Amniotic epithelial cell (primary cell): Measurements from ENCODE around the gene CHCHD10.

Experiments
- DNase-seq: peaks from one replicate; pipeline ENCODE4 v3.0.0-alpha.2; 2010; ENCODE audit warnings: low read depth

The CHCHD10 gene

DNA sequence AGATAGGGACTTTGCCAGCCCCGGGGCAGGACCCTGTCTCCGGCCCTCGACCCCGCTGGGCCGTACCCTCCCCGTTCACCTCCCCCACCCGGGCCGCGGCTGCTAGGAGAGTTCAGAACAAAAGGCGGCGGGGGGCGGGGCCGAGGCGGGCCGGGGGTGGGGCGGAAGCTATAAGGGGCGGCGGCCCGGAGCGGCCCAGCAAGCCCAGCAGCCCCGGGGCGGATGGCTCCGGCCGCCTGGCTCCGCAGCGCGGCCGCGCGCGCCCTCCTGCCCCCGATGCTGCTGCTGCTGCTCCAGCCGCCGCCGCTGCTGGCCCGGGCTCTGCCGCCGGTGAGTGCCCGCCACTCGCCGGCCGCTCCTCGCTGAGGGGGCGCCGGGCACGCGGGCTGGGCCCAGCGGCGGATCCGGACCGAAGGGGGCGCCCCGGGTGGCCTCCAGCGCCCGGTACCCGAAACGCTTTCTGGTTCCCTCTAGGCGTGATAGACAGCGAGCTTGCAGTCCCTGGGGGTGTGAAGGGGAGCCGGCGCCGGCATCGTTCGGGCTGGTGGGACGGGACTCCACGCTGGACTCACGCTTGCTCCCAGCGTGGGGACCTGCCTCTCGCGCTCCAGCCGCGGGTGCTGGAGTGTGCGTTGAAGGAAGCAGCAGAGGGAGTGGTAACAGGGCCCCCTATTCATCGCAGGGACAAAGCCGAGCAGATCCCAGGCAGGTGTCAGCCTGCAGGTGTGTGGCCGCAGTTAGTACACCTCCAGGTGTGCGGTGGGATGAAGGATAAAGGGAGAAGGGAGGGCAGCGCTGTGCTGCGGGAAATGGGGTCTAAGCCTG lies 5.1 kb upstream of the CHCHD10 start, which contains the start of gene MMP11:
TSS of gene MMP11 (plus strand) at position 201 of the 825 bp plus-strand sequence. CDS start at position 223, 22 bp downstream.
- no peak for DNase-seq

DNA sequence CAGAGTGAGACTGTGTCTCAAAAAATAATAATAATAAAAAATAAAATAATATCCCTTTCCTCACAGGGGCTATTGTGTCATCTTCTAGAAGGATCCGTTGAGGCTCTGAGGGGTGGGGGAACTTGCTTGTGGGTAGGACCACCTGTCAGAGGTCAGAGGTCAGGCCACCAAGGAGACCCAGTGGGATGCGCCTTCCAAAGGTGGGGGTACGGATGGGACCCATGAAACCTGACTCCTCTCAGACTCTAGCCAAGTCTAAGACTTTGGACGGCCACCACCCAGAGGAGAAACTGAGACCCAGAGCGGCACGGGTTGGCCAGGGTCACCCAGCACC lies 4.5 kb upstream of the CHCHD10 start:
- DNase-seq: no peak

DNA sequence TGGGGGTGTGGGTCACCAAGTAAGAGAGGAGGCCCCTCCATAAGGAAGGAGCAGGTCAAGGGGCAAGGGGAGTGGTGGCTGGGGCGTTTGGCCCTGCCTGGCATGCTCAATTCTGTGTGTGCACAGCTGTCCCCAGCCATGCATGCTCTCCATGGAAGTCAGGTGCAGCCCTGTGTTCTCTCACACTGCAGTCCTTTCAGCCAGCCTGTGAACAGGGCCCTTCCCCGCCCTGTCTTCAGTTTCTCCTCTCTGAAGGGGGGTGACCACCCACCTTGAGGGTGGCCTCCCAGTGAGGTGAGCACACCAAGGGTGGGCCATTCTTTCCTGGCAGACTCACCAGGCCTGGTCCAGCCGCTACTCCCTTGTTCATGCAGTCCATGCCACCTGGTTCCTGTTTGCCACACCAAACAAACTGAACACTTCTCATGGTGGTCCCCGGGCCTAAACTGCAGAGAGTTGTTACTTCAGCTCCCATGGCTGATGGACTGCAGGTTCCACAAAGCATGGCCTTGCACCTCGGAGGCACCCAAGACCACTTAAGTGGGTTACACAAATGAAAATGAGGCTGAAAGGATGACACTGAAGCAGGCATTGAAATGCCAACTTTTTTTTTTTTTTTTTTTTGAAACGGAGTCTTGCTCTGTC lies 1.7 kb upstream of the CHCHD10 start:
- DNase-seq: no peak

DNA sequence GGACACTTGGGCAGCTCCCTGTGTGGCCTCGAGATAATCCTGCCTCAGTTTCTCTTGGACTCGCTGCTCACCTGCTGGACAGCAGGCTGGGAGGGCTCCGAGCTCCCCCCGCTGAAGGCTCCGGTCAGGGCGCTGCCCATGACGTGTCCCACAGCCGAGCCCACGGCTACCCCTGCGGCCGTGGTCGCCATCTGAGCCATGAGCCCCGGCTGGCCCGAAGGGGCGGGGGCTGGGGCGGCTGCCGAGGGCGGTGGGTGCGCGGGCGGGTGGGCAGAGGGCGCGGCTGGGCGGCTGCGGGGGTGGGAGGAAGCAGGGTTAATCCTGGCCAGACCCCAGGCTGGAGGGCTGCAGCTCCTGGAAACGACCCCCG lies 484 bp downstream of the CHCHD10 start:
- DNase-seq: no peak

DNA sequence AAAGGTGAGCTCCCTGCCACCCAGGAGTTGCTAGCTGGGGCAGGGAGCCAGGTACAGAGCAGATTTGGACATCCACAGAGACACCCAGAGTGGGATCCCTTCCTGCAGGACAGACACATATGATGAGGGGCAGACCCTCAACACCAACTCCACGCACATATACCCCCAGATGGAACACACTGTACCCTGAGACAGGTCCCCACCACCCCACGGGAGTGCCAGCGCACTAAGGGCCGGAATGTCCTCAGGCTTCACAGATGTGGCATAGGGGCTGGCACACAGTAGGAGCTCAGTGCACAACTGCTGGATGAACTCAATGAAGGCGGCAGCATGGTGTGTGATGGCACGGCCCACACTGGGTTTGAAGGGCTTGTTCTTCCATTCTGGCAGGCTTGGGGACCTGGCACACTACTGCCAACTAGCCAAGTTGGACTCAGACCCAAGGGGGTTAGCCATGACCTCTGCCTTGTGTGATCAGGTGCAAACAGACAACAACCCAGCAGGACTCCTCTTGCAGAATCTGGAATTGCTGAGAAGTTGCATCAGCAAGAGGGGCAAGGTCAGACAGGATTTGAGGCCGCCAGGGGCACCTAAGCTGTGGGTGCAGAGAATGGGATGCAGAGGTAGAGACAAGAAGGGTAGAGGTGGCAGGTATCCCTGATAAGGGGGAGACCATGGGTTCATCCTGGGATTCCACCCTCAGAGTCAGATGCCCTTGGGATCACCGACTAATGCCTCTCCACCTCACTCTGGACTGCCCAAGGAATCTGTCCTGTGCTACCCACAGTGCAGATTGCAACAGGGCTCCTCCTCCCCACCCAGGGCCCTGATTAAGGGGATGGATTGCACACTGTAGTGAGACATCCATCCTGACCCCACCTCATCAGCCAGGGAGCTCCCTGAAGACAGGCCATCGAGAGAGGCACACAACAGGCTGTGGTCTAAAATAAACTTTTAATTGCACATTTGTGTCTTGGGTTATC lies 2.6 kb downstream of the CHCHD10 start:
- DNase-seq: peak; percentile 46

DNA sequence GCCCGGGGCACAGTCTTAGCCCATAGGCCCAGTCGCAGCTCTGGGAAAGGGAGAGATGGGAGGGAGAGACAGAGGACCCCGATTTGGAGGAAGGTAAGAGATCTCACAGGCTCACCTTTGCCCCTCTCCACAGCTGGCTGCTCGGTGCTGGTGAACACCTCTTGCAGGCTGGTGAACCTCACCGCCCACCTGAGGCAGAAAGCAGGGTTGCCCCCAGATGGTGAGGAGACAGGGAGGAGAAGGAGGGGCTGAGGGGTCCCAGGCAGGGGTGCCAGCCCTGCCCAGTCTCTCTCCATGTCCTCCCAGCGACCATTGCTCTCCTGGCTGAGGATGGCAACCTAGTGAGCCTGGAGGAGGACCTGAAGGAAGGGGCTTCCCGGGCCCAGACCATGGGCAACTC lies 3.8 kb downstream of the CHCHD10 start:
- no peak for DNase-seq

DNA sequence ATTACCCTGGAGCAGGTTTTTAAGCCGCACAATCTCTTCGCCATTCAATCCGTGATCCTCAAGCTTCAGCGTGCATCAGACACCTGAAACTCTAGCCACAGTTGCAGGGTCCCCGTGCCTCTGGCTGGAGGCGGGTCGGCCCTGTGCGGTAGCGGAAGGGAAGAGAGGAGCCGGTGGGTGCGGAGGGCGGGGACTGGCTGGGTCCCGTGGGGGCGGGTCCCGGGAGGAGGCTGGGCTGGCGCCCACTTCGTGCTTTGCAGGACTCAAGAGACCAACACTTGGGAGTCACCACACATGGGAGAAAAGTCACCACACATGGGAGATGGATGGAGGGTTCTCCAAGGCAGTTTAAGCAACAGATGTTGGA lies 4.2 kb downstream of the CHCHD10 start:
- no peak for DNase-seq

DNA sequence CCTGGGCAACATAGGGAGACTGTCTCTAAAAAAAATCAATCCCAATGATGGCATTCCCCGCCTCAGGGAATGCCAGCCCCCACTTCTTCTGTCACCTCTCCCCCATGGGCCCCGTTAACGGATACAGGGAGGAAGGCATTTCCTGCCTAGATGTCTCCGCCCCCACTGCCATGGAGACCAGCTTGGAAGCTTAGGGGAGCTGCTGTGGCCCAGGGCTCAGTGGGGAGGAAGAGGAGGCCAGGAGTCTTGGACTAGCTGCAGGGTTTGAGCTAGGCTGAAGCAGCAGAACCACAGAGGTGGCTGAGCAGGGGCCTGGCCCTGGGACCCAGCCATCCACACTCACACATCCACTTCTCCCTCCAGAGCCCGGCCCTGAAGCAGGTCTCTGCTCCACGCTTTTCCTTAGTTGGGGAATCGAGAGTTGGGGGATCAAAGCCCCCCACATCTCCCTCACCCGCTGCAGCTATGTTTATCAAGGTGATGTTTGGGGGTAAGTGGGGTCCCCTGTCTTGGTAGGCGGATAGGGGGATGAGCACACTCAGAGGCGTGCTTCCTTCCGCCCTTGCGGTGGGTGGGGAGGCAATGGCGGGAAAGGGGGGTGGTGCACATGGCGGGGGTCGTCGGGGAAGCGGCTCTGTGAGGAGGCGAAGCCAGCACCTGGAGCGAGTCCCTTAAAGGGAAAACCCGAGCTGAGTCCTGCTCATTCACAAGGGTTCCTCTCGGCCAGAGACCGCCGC lies 4.8 kb downstream of the CHCHD10 start, which contains the start of gene C22orf15:
TSS of gene C22orf15 (plus strand) at position 149 of the 737 bp plus-strand sequence. CDS start at position 466, 317 bp downstream.
- no peak for DNase-seq

DNA sequence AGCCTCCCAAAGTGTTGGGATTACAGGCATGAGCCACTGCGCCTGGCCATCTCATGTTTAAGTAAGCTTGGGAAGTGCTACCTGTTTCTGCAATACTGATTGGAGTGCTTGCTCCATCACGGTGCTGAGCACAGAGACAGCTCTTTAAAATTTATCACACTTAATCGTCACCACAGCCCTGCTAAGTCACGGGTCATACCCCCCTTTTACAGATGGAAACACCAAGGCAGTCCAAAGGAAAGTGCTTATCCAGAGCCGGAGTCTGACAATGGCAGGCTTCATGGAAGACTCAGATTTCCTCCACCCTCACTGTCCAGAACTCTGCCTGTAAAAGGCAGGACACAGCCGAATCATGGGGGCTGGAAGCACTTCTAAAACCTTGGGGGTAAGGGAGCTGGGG lies 7.7 kb downstream of the CHCHD10 start:
- no peak for DNase-seq

DNA sequence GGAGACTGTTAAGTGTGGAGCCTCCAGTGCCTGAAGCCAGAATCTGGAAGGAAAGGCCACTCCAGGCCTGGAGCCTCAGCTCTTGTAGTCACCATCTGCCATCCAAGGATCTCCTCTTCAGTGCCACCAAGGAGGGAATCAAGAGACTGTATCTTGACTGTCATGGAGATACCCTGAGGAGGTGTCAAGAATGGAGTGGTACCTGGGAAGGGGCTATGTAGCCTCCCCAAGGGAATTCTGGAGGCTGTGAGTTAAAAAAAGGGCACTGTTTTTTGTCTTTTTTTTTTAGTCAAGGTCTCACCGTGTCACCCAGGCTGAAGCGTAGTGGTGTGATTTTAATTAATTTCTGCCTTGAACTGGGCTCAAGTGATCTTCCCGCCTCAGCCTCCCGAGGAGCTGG lies 8.2 kb downstream of the CHCHD10 start:
- DNase-seq: no peak

DNA sequence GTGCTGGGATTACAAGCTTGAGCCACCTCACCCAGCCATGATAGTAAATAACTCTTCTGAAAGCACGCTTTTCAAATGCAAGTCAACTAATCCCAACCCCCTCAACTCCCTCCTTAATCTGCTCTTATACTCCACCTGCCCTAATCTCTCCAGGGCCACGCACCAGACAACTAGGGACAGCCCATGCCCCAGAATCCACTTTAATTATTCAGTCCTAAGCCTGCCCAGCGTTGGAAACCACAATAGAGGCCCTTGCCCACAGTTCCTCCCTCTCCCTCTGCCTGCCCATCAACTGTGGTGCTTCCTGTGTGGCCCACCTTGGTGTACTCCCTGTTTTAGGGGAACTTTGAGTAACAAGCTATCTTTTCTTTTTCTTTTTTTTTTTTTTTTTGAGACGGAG lies 10.9 kb downstream of the CHCHD10 start:
- DNase-seq: no peak

DNA sequence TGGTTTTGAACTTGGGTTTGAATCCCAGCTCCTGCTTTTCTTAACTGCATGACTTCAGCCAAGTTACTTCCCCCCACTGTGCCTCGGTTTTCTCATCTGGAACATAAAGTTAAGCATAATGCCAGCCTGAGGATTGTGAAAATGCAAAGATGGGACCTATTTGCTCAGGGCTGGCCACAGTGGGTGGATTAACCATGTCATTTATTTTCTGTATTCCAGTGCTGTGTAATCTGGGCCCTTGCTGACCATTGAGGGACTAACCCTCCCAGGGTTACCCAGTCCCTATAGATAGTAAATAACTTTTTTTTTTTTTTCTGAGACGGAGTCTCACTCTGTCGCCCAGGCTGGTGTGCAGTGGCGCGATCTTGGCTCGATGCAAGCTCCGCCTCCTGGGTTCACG lies 12.1 kb downstream of the CHCHD10 start:
- no peak for DNase-seq

DNA sequence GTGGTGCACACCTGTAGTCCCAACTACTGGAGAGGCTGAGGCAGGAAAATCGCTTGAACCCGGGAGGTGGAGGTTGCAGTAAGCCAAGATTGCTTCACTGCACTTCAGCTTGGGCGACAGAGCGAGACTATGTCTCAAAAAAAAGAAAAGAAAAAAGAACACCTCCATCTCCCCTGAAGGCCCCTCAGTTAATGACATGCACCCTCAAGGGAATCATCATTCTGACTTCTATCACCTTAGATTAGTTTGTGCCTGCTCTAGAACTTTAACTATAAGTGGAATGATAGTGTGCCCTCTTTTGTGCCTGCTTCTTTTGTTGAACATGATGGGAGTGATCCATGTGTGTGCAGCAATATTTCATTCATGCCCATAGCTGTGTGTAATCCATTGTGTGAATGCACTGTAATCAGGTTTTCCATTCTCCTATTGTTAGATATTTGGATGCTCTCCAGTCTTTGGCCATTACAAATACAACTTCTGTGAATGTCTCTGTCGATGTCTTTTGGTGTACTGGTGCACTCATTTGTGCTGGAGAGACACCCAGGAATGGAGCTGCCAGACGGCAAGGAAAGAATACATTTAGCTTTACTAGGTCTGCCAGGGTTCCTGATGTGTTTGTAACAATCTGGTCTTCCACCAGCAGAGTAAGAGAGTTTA lies 12.7 kb downstream of the CHCHD10 start:
- DNase-seq: no peak

DNA sequence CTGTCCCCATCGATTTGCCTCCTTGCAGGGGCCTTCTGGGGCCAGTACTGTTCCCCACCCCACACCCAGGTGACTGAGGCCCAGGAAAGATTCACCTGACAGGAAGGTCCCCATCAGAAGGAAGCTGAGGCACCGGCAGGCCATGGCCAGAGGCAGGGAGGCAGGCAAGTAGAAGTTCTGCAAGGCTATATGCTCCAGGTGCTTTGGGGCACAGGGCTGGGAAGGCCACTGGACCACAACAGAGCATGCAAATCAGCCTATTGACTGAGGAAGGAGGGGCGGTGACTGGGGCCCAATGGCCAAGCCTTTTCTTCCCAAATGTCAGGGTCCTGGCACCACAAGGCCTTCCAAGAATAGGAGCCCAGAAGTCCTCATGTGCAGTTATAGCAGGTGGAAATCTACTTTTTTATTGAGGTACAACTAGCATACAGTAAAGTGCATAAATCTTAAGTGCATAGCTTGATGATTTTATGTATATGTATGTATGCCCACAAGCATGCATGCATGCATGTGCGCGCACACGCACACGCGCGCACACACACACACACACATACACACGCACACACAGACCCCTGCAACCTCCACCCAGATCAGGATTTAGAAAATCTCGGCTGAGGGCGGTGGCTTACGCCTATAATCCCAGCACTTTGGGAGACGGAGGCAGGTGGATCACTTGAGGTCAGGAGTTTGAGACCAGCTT lies 13.4 kb downstream of the CHCHD10 start, which contains the start of gene VPREB3:
TSS of gene VPREB3 (minus strand) at position 206 of the 700 bp plus-strand sequence. CDS start at position 144, 62 bp downstream.
- no peak for DNase-seq

DNA sequence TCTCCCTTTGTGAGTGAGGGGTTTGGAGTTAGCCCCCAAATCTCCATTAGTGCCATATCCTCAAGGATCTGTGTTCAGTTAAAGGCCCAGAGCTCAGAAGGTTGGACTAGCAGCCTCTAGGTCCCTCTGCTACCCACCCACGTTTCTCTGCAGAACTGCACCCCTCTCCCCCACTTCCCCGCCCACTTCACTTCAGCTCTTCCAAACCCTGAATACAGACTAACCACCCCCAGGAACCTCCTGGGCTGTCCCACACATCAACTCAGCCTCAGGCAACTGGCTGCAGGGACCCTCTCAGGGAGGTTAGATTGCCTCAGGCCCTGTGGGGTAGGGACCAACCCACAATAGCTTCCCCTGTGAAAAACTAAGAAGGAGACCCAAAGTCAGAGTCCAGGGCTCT lies 14.4 kb downstream of the CHCHD10 start:
- DNase-seq: no peak

DNA sequence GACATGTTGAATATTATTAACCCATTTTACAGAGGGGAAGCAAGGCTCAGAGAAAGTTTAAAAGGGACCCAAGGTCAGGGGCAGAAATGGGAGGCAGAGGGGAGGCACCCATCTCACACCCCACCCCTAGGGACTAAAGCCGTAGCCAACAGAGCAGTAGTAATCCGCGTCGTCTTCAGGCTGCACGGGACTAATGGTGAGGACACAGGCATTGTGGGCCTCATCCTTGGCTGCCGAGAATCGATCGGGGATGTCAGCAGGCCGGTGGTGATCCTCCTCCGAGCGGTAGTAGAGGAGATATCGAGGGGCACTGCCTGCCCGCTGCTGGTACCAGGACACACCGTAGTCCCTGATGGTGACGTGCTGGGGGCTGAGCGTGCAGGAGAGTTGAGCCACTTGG lies 15.0 kb downstream of the CHCHD10 start:
- no peak for DNase-seq

DNA sequence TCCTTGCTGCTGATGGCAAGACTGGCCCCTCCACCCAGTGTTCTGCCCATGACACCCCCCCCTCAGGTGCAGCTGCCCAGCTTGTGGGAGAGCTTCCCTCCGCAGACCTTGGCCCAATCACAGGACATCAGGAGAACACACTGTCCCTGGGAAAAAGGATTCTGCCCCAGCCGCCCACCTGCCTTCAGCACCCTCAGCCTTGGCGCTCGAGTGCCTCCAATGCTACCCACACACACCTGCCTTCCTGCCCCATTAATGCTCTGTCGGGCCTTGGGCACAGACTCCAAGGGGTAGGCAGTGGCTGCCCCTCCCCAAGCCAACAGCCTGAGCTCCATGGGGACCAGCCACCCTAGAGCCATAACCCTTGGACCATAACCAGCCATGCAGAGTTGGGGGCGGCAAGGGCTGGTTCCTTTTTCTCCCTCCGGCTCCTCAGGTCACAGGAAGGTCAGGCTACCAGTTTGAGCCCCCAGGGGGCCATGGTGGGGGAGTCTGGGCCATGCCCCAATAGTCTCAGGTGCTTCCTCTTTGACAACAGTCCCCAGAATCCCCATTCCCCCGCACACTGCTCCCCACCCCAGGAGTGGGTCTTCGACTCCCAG lies 15.6 kb downstream of the CHCHD10 start:
- DNase-seq: no peak

DNA sequence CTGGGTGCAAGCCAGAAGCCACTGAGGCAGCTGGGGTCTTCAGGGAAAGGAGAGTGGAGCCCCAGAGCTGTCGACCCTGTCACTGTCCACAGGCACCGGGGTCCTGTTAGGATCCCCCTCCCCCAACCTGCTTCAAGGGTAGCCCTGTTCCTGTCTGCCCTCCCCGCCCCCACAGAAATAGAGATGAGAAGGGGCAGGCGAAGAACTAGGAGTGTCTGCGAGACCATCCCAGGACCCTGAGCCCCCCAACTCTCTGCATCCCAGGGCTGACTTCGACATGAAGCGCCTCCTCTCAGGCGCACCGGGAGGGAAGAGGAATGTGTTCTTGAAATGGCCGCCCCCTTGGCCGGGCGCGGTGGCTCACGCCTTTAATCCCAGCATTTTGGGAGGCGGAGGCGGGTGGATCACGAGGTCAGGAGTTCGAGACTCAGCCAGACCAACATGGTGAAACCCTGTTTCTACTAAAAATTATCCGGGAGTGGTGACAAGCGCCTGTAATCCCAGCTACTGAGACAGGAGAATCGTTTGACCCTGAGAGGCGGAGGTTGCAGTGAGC lies 16.3 kb downstream of the CHCHD10 start:
- peak; percentile 27 for DNase-seq

DNA sequence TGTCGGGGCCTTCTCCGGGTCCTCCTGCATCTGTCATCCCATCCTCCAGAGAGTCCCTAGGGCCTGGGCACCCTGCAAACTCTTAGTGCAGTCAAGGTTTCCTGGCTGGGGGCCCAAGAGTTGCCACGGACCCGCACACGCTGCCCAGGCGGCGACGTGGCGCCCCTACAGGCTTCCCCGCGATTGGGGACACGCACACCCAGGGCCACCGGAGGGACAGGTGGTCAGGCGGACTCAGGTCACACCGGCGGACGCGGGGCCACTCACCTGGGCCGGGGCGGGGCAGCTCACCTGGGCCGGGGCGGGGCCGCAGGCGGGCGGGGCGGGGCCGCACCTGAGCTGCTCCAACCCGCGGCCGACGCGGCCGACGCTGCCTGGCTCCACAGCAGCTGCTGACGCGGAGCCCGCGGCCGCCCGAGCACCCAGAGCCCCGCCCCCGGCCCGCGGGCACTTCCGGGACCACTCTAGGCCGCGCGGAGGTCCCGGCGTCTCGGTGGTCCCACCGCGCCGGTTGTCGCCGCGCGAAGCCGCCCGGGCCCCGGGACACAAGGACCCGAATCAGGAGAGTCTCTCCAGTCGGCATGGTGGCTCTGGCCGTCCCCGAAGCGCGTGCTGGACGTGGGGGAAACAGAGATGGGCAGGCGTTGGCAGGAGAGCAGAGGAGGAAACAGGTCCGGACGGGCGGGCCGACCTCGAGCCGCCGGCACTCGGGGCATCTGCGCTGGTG lies 16.9 kb downstream of the CHCHD10 start, which contains the start of gene ZNF70:
TSS of gene ZNF70 (minus strand) at position 399 of the 727 bp plus-strand sequence. CDS start 5,972 bp downstream, outside the sequence.
- peak; percentile 69 for DNase-seq
